ENCODE data around the gene CATSPER2. TPM values are rescaled to one million over a fixed set of nuclear protein-coding genes. Genes with fewer than 3 reads are reported as not detected.
"Not testable (repeated sequence)": the region's sequence is repeated elsewhere in the genome, so short reads cannot be mapped to it uniquely, and the experiment has no call there.

CATSPER2 gene
- total RNA-seq, result 1.2 TPM
- long read RNA-seq, result 0 reads

DNA sequence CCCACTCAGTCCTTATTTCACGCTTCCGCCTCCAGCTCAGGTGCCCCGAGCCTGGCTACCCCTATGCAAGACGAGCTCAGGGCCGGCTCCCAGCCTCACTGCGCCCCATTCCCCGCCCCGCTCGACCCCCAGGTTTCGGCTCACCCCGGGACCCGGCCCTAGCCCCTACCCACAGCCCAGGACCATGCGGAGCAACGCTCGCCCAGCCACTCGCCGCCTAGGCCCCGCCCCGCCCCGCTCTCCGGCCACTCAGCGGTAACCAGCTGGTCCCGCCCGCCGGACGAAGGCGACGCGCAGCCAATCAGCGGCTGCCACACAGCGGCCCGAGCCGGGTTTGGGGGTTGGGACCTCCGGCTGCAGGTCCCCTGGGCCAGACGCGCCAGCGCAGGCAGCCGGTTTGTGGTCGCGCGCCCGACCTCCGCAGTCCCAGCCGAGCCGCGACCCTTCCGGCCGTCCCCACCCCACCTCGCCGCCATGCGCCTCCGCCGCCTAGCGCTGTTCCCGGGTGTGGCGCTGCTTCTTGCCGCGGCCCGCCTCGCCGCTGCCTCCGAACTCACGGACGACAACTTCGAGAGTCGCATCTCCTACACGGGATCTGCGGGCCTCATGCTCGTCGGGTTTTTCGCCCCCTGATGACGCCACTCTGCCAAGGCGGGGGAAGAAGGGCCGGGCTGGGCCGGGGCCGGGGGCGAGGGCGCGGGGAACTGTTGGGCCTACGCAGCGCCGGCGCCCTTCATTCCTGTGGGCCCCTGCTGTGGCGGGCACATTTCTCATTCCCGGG, at the start of gene CATSPER2:
Gene CATSPER2, minus strand, starts transcription at position 196 of the 781 bp plus-strand sequence. CDS start 783 bp downstream, outside the sequence.
- no peak within 1 kb of the TSS for H3K27ac ChIP-seq (replicated peaks)
- intact Hi-C loops (cut with micrococcal nuclease), result no loop called here
- peaks cover 17% of the 10 kb centered on the region for H3K36me3 ChIP-seq
- no peak for DNase-seq
- no peaks in the 10 kb centered on the region for H3K4me1 ChIP-seq
- TF ChIP-seq, protein P1, sequence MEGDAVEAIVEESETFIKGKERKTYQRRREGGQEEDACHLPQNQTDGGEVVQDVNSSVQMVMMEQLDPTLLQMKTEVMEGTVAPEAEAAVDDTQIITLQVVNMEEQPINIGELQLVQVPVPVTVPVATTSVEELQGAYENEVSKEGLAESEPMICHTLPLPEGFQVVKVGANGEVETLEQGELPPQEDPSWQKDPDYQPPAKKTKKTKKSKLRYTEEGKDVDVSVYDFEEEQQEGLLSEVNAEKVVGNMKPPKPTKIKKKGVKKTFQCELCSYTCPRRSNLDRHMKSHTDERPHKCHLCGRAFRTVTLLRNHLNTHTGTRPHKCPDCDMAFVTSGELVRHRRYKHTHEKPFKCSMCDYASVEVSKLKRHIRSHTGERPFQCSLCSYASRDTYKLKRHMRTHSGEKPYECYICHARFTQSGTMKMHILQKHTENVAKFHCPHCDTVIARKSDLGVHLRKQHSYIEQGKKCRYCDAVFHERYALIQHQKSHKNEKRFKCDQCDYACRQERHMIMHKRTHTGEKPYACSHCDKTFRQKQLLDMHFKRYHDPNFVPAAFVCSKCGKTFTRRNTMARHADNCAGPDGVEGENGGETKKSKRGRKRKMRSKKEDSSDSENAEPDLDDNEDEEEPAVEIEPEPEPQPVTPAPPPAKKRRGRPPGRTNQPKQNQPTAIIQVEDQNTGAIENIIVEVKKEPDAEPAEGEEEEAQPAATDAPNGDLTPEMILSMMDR (IDR thresholded peaks at IDR 0.05; ENCODE audit: borderline replicate concordance), result no peak
- no peak within 1 kb of the TSS for H3K4me3 ChIP-seq
- no peaks in the 10 kb centered on the region for H3K9me3 ChIP-seq (replicated peaks)
- H3K27me3 ChIP-seq (ENCODE audit: low read depth), result no peaks in the 10 kb centered on the region

DNA sequence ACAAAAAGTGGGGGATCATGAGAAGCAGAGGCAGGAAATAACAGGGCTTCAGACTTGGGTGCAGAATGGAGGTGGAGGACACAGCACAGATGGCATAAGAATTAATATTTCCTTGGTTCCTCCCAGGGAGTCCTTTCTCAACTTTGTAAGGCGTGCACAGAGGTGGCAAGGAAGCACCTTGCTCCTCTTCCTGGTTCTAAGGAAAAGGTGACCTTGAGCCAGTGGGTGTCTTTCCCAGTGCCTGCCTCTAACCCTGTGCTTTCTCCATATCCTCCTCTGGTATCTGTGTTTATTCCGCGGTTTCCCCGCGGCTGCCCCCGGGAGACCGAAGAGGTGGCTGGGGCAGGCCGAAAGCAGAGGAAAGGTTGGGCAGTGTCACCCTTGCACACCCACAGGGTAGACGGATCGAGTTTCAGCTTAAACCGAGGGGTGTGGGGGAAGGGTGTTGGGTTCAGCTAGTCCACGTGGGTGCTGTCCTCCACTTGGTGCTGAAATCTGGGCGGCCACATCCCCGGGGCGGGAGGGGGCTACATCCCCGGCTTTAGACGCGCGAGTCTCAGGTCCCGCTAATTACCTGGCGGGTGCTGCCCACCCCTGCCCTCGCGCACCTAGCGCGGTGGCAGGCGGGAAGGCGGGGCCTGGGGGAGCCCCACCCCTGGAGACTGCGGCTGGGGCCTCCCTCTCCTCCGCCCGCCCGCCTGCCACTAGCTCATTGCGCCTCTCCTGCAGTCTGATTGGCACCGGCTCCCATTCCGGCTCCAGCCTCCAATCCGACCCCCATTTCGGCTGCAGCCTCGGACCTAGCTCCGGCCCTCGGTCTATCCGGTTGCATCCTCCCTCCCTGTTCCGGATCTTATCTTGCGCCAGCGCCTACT, 44.7 kb upstream of the CATSPER2 start, which contains the start of gene CKMT1A:
Gene CKMT1A, plus strand, starts transcription at position 712 of the 875 bp plus-strand sequence. CDS start 192 bp downstream, outside the sequence.
- H3K27ac ChIP-seq (replicated peaks); H3K4me1 ChIP-seq; H3K27me3 ChIP-seq (ENCODE audit: low read depth); H3K4me3 ChIP-seq; DNase-seq; H3K9me3 ChIP-seq (replicated peaks); intact Hi-C loops (cut with micrococcal nuclease); H3K36me3 ChIP-seq: not testable (repeated sequence)

DNA sequence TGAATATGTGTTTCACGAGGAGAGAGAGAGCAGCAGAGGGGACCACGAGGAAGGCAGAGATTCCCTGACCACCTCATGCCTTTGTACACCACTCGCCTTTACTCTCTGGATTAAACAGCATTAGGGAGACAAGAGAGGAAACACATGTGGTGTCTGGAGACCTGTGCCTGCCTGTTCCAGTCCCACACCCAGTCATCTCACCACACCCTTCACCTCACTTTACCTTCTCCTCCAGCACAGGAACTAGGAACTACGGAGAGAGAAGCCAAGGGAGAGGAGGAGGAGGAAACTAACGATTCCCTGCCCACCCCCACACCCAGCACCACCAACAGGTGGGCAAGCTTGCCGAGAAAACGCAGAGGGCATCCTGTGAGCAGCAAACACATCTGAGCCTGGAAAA, 44.0 kb upstream of the CATSPER2 start:
- H3K27me3 ChIP-seq (ENCODE audit: low read depth); H3K4me1 ChIP-seq; DNase-seq; intact Hi-C loops (cut with micrococcal nuclease); H3K27ac ChIP-seq (replicated peaks); H3K4me3 ChIP-seq; H3K36me3 ChIP-seq; H3K9me3 ChIP-seq (replicated peaks): not testable (repeated sequence)

GRCh38 chr15:43689604-43690301, 41.1 kb upstream of the CATSPER2 start:
- intact Hi-C loops (cut with micrococcal nuclease); H3K27me3 ChIP-seq (ENCODE audit: low read depth); H3K9me3 ChIP-seq (replicated peaks); H3K27ac ChIP-seq (replicated peaks); H3K4me3 ChIP-seq; H3K4me1 ChIP-seq; DNase-seq; H3K36me3 ChIP-seq: not testable (repeated sequence)

- DNase-seq; H3K4me1 ChIP-seq; H3K27me3 ChIP-seq (ENCODE audit: low read depth); H3K9me3 ChIP-seq (replicated peaks); H3K27ac ChIP-seq (replicated peaks); intact Hi-C loops (cut with micrococcal nuclease); H3K36me3 ChIP-seq; H3K4me3 ChIP-seq: not testable (repeated sequence)
Measured at GRCh38 chr15:43674175-43674574, 25.5 kb upstream of the CATSPER2 start.

GRCh38 chr15:43666177-43666576, 17.5 kb upstream of the CATSPER2 start:
- H3K4me1 ChIP-seq; H3K9me3 ChIP-seq (replicated peaks); intact Hi-C loops (cut with micrococcal nuclease); DNase-seq; H3K27me3 ChIP-seq (ENCODE audit: low read depth); H3K27ac ChIP-seq (replicated peaks); H3K4me3 ChIP-seq; H3K36me3 ChIP-seq: not testable (repeated sequence)

DNA sequence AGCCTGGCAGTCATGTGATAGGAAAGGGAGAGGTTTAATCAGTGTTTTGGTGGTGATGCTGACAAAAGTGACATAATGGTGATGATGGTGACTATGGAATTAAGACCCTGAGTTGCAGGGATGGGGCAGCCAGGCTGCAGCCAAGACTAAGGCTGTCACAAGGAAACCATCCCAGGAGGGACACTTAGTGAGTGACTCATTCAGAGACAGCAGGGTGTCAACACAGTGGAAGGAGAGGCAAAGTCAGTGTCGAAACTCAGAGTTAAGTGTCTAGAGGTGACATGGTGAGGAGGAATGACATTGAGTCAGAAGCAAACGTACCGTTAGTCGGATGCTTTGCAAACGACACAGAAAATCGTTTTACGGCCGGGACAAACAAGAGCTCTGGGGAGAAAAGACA, 14.7 kb upstream of the CATSPER2 start:
- DNase-seq; H3K27ac ChIP-seq (replicated peaks); H3K27me3 ChIP-seq (ENCODE audit: low read depth); intact Hi-C loops (cut with micrococcal nuclease); H3K4me1 ChIP-seq; H3K9me3 ChIP-seq (replicated peaks); H3K36me3 ChIP-seq; H3K4me3 ChIP-seq: not testable (repeated sequence)

- DNase-seq; H3K27ac ChIP-seq (replicated peaks); H3K27me3 ChIP-seq (ENCODE audit: low read depth); intact Hi-C loops (cut with micrococcal nuclease); H3K36me3 ChIP-seq; H3K9me3 ChIP-seq (replicated peaks); H3K4me1 ChIP-seq; H3K4me3 ChIP-seq: not testable (repeated sequence)
Measured at GRCh38 chr15:43662293-43662692, 13.6 kb upstream of the CATSPER2 start.

- intact Hi-C loops (cut with micrococcal nuclease); H3K4me3 ChIP-seq: not testable (repeated sequence)
Measured at GRCh38 chr15:43659727-43660126, 11.1 kb upstream of the CATSPER2 start.

DNA sequence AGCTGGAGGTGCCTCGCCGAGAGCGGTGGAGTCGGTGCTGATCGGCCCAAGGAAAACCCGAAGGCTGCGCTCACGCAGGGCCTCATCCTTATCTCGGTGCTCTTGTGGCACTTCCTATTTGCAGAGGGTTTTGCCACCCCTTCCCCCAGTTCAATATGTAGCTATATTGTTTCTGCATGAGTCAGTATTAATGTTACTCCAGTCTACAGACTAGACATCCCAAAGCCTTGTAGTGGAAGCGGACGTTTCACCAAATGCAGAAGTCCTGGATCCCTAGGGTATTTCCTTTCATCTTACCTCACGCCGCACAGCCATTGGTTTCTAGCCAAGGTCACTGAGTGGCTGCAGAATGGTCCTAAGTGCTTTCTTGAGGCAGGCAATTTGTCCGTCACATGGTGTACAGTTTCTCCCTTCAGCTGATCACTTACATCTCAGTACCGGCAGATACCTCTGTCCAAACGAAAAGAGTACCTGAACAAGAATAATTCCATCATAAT, 834 bp upstream of the CATSPER2 start:
- H3K36me3 ChIP-seq, result peaks cover 17% of the 10 kb centered on the region
- H3K27ac ChIP-seq (replicated peaks); H3K27me3 ChIP-seq (ENCODE audit: low read depth); H3K9me3 ChIP-seq (replicated peaks); H3K4me1 ChIP-seq; H3K4me3 ChIP-seq; intact Hi-C loops (cut with micrococcal nuclease); DNase-seq: not testable (repeated sequence)

More at GRCh38 chr15:43659727-43660126, 11.1 kb upstream of the CATSPER2 start:
- not testable (repeated sequence) for H3K27ac ChIP-seq (replicated peaks); H3K9me3 ChIP-seq (replicated peaks); H3K4me1 ChIP-seq; H3K36me3 ChIP-seq; DNase-seq; H3K27me3 ChIP-seq (ENCODE audit: low read depth)

DNA sequence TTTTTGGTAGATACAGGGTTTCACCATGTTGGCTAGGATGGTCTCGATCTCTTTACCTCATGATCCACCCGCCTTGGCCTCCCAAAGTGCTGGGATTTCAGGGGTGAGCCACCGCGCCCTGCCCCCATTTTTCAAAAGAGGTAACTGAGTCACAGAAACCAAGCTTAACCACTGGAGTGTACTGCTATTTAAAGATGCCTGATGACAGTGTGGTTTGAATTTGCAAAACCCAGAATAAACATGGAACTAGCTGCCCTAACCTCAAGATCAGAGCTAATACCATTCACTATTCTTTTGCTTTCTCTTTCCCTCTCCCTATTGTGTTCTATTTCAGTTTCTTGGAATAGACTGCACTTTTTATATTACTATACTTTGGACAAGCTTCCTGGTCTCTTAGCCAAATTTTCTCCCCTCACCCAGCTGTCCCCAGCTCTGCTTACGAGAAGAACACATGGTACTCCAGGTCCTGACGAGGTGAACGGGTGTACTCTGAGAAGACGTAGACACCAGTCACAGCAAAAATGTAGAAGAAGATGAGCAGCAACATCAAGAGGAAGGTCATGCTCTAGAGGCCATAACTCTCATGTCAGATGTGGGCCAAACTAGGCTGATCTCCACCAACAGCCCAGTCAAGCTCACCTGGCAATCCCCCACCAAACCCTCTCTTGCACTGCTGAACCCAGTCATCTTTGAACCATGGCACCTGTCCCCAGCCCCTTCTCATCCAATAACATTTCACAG, 10.0 kb downstream of the CATSPER2 start:
- H3K9me3 ChIP-seq (replicated peaks); H3K27ac ChIP-seq (replicated peaks); H3K4me3 ChIP-seq; DNase-seq; H3K27me3 ChIP-seq (ENCODE audit: low read depth); H3K4me1 ChIP-seq; intact Hi-C loops (cut with micrococcal nuclease); H3K36me3 ChIP-seq: not testable (repeated sequence)
